ENCODE measurements around the gene WNT5B.

GRCh38 chr12:1643043-1643442 lies 14.0 kb downstream of the WNT5B start:
- TF ChIP-seq CTCF (conservative IDR thresholded peaks at IDR 0.05; ENCODE audit: low read length) (no peak), EZH2phosphoT487 (IDR thresholded peaks at IDR 0.05; ENCODE audit: borderline replicate concordance) (no peak)

All from Loucy (cell line).